Measurements from ENCODE around the gene TAAR2.
"Not testable (repeated sequence)": the region's sequence is repeated elsewhere in the genome, so short reads cannot be mapped to it uniquely, and the experiment has no call there.

The TAAR2 gene, protein sequence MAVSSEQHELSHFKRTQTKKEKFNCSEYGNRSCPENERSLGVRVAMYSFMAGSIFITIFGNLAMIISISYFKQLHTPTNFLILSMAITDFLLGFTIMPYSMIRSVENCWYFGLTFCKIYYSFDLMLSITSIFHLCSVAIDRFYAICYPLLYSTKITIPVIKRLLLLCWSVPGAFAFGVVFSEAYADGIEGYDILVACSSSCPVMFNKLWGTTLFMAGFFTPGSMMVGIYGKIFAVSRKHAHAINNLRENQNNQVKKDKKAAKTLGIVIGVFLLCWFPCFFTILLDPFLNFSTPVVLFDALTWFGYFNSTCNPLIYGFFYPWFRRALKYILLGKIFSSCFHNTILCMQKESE

GRCh38 chr6:132624175-132624574 lies at the start of gene TAAR2:
TAAR2 (minus strand) TSS chr6:132624275; CDS start chr6:132624275, 0 bp downstream.
- no peak for DNase-seq

DNA sequence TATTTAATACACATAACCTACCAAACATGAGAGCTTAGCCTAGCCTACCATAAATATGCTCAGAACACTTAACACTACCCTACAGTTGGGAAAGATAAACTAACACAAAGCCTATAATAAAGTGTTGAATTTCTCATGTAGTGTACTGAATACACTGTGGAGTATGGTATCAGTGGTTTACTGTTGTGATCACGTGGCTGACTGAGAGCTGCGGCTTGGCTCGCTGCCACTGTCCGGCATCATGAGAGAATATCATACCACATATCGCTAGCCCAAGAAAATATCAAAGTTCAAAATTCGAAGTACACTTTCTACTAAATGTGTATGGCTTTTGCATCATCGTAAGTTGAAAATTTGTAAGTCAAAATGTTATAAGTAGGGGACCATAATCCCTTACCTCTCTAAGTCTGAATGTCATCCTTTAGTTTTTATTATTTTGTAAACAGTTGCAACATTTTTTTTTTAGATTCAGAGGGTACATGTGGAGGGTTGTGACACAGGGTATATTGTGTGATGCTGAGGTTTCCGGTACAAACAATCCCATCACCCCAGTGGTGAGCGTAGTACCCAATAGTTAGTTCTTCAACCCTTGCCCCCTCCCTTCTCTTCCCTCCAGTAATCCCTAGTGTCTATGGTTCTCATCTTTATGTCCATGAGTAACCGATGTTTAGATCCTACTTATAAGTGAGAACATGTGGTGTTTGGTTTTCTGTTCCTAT lies 49.5 kb upstream of the TAAR2 start:
- DNase-seq, result no peak

DNA sequence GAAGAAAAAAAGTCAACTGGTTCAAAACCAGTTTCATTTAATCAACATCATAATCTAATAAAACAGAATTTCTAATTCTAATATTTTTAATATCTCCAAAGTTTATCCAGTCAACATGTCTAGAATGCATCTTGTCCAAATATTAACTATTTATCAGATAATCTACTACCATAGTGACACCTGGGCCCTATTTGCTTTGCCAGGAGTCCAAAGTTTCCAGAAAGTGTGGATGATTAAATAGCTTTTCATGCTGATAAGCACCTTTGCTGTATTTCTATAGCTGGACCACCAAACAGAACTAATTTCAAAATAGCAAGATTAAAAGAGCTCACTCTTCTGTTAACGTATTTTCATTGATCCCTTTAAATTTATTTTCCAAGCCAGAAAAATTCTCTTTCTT lies 47.2 kb upstream of the TAAR2 start:
- no peak for DNase-seq

- DNase-seq, result no peak
These were observed 45.7 kb upstream of the TAAR2 start for GRCh38 chr6:132669690-132670291.

DNA sequence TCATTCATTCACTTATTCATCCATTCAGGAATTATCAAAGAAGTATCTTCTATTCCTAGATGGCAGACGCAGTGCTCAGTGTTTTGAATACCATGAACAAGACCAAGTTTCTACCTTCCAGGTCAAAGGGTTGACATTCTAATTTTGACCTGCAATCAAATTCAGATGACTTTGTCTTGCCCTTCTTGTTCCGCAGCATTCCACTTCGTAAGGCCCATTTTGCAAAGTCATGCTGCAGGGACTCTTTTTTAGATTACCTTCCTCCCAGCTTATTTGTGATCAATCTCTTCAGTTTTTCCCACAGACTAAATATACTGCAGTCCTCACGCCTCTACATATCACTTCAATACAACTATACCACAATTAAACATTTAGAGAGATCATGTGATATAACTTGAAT lies 42.0 kb upstream of the TAAR2 start:
- no peak for DNase-seq

- no peak for DNase-seq
These were observed 40.4 kb upstream of the TAAR2 start for GRCh38 chr6:132664309-132665034.

GRCh38 chr6:132663661-132664060 lies 39.6 kb upstream of the TAAR2 start:
- DNase-seq, result no peak

DNA sequence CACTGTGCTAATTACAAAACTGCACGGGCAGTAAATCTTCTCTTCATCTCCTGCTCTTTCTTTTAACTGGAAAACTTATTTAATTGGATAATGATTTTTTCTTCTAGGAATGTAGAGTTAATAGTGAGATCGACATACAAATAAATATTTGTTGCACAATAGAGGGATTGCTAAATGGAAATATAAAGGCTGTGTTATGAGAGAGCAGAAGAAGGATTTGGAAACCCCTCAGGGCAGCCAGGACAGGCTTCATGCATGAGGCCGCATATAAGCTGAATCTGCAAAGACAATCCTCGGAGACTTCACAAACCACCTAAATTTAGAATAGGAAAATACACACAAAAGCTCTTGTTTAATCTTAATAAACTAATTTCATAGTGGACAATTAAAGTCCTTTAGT lies 37.8 kb upstream of the TAAR2 start:
- no peak for DNase-seq

DNA sequence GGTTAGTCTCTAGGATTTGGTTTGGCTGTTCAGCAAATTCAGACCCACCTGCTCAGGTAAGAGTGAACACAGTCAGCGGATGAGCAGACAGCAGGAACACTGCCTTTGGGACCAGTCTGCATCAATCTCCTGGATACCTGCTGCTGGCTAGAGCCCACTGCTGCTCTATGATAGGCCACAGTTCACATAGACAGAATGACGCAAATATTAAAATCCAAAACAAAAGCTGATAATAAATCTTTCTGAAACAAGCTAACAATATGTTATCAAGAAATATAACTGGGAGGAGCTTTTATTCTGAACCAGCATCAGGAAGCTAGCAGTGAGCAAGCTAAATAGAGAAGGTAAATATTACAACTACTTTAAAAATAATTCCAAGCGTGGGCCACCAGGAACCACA lies 35.0 kb upstream of the TAAR2 start, which contains the start of gene TAAR1:
TAAR1 (minus strand) TSS at position 101 of the 400 bp plus-strand sequence. CDS start 13,179 bp downstream, outside the sequence.
- DNase-seq, result no peak

DNA sequence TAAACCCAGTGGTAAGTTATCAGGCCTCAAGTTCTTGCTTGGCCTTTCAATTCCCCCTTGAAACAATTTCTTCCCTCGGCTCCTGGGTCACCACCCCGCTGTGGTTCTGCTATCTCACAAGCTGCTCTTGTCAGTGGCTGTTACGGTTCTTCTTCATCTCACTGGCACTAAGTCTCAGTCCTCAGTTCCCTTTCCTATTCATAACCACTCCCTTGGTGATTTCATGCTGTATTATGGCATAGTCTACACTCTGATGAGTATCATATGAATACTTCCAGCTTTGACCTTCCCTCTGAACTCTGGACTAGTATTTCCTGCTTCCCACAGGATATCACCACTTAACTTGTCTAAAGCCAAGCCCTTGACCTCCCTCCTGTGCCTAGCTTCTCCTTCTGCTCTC lies 27.0 kb upstream of the TAAR2 start:
- no peak for DNase-seq

- no peak for DNase-seq
These were observed 26.4 kb upstream of the TAAR2 start for GRCh38 chr6:132650429-132650828.

DNA sequence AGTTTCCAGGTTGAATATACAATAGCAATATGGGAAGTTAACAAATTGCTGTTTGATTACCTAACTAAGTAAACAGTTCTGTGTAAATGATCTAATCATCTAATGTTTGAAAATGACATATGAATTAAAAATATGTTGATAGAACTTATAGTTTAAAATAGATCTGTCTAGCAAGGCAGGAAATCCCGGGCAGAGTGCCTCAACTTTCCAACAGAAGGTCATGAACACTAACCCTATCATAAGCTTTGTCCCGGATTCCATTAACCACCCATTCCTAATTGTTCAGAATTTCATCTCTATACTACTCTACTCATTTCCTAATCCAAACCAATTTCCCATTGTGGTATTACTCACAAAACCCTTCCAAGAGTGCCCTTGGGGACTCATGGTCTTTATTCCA lies 24.8 kb upstream of the TAAR2 start:
- no peak for DNase-seq

DNA sequence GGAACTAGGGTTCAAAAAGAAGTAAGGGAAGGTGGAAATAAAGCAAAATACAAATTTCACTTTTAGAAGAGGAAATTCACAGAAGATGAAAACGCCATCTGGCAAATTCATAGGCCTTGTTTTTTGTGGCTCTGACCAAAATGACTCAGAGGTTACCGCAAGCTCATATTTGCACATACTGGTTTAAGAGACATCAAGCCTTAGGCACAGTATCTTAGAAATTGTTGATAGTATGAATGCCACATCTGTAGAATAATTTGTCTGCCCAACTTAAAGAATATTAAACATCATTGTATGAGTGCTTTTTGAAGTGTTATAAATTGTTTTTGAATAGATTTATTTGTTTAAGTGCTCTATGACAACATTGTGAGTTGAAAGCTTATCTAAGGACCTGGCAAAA lies 24.3 kb upstream of the TAAR2 start:
- DNase-seq, result no peak

- DNase-seq, result no peak
These were observed 19.5 kb upstream of the TAAR2 start for GRCh38 chr6:132643547-132643946.

DNA sequence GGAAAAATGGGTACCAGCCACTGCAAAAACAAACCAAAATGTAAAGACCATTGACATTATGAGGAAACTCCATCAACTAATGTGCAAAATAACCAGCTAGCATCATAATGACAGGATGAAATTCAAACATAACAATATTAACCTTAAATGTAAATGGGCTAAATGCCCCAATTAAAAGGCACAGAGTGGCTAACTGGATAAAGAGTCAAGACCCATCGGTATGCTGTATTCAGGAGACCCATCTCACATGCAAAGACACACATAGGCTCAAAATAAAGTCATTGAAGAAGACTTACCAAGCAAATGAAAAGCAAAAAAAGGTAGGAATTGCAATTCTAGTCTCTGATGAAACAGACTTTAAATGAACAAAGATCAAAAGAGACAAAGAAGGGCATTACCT lies 13.1 kb upstream of the TAAR2 start:
- DNase-seq, result not testable (repeated sequence)

- DNase-seq, result not testable (repeated sequence)
These were observed 11.8 kb upstream of the TAAR2 start for GRCh38 chr6:132635906-132636305.

DNA sequence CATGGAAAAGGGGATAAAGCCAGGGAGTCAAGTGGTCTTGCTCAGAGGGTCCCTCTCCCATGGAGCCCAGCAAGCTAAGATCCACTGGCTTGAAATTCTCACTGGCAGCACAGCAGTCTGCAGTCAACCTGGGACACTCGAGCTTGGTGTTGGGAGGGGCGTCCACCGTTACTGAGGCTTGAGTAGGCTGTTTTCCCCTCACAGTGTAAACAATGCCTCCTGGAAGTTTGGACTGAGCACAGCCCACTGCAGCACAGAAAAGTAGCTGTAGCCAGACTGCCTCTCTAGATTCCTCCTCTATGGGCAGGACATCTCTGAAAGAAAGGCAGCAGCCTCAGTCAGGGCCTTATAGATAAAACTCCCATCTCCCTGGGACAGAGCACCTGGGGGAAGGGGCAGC lies 11.2 kb upstream of the TAAR2 start:
- not testable (repeated sequence) for DNase-seq

- DNase-seq, result no peak
These were observed 10.7 kb upstream of the TAAR2 start for GRCh38 chr6:132634796-132635195.

DNA sequence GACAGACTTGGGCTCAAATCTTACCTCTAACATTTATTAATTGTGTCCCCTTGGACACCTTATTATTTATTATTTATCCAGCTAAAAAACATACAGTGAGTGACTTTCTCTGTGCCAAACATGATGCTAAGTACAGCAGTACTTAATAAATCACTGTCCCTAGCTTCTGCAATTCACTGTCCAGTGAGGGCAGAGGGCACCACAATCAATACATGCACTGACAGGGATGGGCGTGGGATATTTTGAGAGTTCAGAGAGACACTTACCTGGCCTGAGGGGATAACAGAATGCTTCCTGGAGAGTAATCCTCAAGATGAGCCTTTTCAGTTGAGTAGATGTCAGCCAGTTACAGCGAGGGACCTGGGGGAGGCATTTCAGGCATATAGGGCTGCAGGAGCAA lies 9.3 kb upstream of the TAAR2 start:
- DNase-seq, result no peak

DNA sequence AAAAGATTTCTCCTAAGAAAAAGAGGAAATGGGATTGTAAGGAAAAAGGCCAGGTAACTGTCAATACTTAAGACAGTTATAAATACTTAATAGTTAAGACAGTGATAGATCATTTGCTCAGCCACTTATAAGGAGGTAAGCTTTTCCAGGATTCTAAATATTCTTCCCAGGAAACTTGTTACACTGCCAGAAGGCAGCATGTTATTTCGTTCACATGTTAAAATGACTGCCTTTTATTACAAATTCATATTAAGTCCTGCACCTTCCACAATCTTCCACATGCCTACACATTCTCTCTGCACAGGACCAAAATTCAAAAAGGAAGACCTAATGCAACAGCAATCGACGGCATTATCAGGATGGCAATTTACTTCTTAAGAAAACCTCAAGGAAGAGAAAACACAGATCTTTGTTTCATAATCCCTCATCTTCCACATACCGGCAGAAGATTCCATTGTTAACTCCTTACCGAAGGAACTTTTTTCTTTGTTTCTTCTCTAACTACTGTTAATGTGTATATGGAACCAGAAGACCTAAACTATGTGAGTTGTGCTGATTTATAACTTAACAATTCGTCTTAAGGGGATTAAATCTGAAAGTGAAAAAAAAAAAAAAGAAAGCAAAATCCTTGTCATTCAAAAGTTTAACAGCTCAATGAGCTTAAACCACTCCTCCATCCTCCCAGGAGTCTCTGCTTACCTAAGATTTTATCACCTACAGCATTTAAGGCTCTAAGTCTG lies 799 bp downstream of the TAAR2 start:
- DNase-seq, result no peak

DNA sequence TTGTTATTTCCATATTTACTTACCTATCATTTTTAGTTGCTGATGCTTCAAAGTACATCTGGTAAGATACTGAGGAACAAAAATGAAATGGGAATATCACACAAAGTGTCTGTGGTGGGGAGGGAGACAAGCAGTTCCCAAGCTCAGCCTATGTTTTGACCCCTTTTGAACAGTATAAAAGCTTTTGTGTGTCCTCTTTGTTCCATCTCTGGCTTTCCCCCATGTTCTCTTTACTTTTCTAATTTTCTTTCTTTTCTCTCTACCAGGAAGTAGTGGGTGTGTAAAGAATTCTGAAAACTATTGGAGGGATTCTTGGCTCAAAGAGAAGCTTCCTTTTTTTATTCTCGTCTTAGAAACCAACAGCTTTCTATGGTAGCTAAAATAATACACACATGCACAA lies 7.4 kb downstream of the TAAR2 start:
- no peak for DNase-seq

- DNase-seq, result no peak
These were observed 9.5 kb downstream of the TAAR2 start for GRCh38 chr6:132614554-132614953.

All from CD4-positive, alpha-beta T cell treated with Interleukin-17A for 4 hours (primary cell).